ENCODE measurements around the gene LRRK2.
"Not testable (repeated sequence)": the region's sequence is repeated elsewhere in the genome, so short reads cannot be mapped to it uniquely, and the experiment has no call there.

DNA sequence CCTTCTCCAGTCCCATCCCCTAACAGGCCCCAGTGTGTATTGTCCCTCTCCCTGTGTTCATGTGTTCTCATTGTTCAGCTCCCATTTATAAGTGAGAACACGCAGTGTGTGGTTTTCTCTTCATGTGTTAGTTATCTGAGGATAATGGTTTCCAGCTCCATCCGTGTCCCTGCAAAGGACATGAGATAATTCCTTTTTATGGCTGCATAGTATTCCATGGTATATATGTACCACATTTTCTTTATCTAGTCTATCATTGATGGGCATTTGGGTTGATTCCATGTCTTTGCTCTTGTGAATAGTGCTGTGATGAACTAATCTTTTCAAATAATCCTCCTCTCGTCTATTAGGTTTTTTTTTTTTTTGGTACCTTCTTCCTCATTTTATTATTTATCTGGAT is 25.9 kb downstream of the LRRK2 start:
- TF ChIP-seq, protein P1, sequence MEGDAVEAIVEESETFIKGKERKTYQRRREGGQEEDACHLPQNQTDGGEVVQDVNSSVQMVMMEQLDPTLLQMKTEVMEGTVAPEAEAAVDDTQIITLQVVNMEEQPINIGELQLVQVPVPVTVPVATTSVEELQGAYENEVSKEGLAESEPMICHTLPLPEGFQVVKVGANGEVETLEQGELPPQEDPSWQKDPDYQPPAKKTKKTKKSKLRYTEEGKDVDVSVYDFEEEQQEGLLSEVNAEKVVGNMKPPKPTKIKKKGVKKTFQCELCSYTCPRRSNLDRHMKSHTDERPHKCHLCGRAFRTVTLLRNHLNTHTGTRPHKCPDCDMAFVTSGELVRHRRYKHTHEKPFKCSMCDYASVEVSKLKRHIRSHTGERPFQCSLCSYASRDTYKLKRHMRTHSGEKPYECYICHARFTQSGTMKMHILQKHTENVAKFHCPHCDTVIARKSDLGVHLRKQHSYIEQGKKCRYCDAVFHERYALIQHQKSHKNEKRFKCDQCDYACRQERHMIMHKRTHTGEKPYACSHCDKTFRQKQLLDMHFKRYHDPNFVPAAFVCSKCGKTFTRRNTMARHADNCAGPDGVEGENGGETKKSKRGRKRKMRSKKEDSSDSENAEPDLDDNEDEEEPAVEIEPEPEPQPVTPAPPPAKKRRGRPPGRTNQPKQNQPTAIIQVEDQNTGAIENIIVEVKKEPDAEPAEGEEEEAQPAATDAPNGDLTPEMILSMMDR (optimal IDR thresholded peaks at IDR 0.05 in 1 of 3, IDR thresholded peaks at IDR 0.05 in 1 of 3, conservative IDR thresholded peaks at IDR 0.05 in 1 of 3; ENCODE audit: extremely low read depth in 1 of 3, insufficient read depth in 2 of 3, low read length in 3 of 3) = not testable (repeated sequence)
- not testable (repeated sequence) for TF ChIP-seq EZH2 (IDR thresholded peaks at IDR 0.05; ENCODE audit: low read length)

Measured in keratinocyte (primary cell).